ENCODE results near the gene ULK2.

GRCh38 chr17:19763416-19763815 is 104.3 kb downstream of the ULK2 start:
- TF ChIP-seq POLR2A (IDR thresholded peaks at IDR 0.05; ENCODE audit: low read length) = no peak
- TF ChIP-seq GATA1 (IDR thresholded peaks at IDR 0.05; ENCODE audit: low read depth, low read length) = no peak

Data from erythroblast (primary cell).